ENCODE measurements around the gene CD1E. TPM values are rescaled to one million over a fixed set of nuclear protein-coding genes. Genes with fewer than 3 reads are reported as not detected.

Gene CD1E
- total RNA-seq (ENCODE audit: unreplicated experiment): not detected
- long read RNA-seq: 0 reads

- Mint-ChIP-seq H3K27ac (ENCODE audit: unreplicated experiment) (no peak within 1 kb of the TSS), H3K27me3 (ENCODE audit: unreplicated experiment) (no peaks in the 10 kb centered on the region), H3K9me3 (ENCODE audit: unreplicated experiment) (no peaks in the 10 kb centered on the region), H3K4me1 (ENCODE audit: unreplicated experiment) (peaks cover 10% of the 10 kb centered on the region), H3K4me3 (ENCODE audit: unreplicated experiment) (no peak within 1 kb of the TSS), H3K36me3 (ENCODE audit: low read depth, unreplicated experiment) (no peaks in the 10 kb centered on the region)
- no peak for TF ChIP-seq CTCF (IDR thresholded peaks at IDR 0.05; ENCODE audit: unreplicated experiment)
- DNase-seq (ENCODE audit: low spot score): no peak
These were observed at the start of gene CD1E for GRCh38 chr1:158353303-158354075. Gene CD1E (plus strand): TSS chr1:158353894. CDS start chr1:158353989, 95 bp downstream.

- Mint-ChIP-seq H3K27ac (ENCODE audit: unreplicated experiment) (no peak overlapping the region), H3K9me3 (ENCODE audit: unreplicated experiment) (no peaks in the 10 kb centered on the region), H3K4me3 (ENCODE audit: unreplicated experiment) (no peak overlapping the region), H3K27me3 (ENCODE audit: unreplicated experiment) (peaks cover 3% of the 10 kb centered on the region), H3K36me3 (ENCODE audit: low read depth, unreplicated experiment) (no peaks in the 10 kb centered on the region), H3K4me1 (ENCODE audit: unreplicated experiment) (no peaks in the 10 kb centered on the region)
- no peak for DNase-seq (ENCODE audit: low spot score)
- TF ChIP-seq CTCF (IDR thresholded peaks at IDR 0.05; ENCODE audit: unreplicated experiment): no peak
These were observed 43.1 kb upstream of the CD1E start for GRCh38 chr1:158310623-158311022.

GRCh38 chr1:158311066-158311465, 42.6 kb upstream of the CD1E start:
- H3K4me1 Mint-ChIP-seq (ENCODE audit: unreplicated experiment): no peaks in the 10 kb centered on the region

GRCh38 chr1:158323866-158324265, 29.8 kb upstream of the CD1E start:
- TF ChIP-seq CTCF (IDR thresholded peaks at IDR 0.05; ENCODE audit: unreplicated experiment): no peak
- no peaks in the 10 kb centered on the region for H3K9me3 Mint-ChIP-seq (ENCODE audit: unreplicated experiment)
- H3K36me3 Mint-ChIP-seq (ENCODE audit: low read depth, unreplicated experiment): peaks cover 4% of the 10 kb centered on the region
- H3K4me3 Mint-ChIP-seq (ENCODE audit: unreplicated experiment): no peak overlapping the region
- no peaks in the 10 kb centered on the region for H3K27me3 Mint-ChIP-seq (ENCODE audit: unreplicated experiment)
- H3K27ac Mint-ChIP-seq (ENCODE audit: unreplicated experiment): no peak overlapping the region
- no peaks in the 10 kb centered on the region for H3K4me1 Mint-ChIP-seq (ENCODE audit: unreplicated experiment)
- no peak for DNase-seq (ENCODE audit: low spot score)

More at GRCh38 chr1:158311066-158311465, 42.6 kb upstream of the CD1E start:
- Mint-ChIP-seq H3K27me3 (ENCODE audit: unreplicated experiment) (peaks cover 2% of the 10 kb centered on the region), H3K9me3 (ENCODE audit: unreplicated experiment) (no peaks in the 10 kb centered on the region), H3K4me3 (ENCODE audit: unreplicated experiment) (no peak overlapping the region), H3K36me3 (ENCODE audit: low read depth, unreplicated experiment) (no peaks in the 10 kb centered on the region), H3K27ac (ENCODE audit: unreplicated experiment) (no peak overlapping the region)
- TF ChIP-seq CTCF (IDR thresholded peaks at IDR 0.05; ENCODE audit: unreplicated experiment): no peak
- no peak for DNase-seq (ENCODE audit: low spot score)

GRCh38 chr1:158324395-158324794, 29.3 kb upstream of the CD1E start:
- no peak for TF ChIP-seq CTCF (IDR thresholded peaks at IDR 0.05; ENCODE audit: unreplicated experiment)

More at GRCh38 chr1:158324395-158324794, 29.3 kb upstream of the CD1E start:
- H3K9me3 Mint-ChIP-seq (ENCODE audit: unreplicated experiment): no peaks in the 10 kb centered on the region
- H3K4me3 Mint-ChIP-seq (ENCODE audit: unreplicated experiment): no peak overlapping the region
- H3K27me3 Mint-ChIP-seq (ENCODE audit: unreplicated experiment): no peaks in the 10 kb centered on the region
- no peak overlapping the region for H3K27ac Mint-ChIP-seq (ENCODE audit: unreplicated experiment)
- H3K4me1 Mint-ChIP-seq (ENCODE audit: unreplicated experiment): no peaks in the 10 kb centered on the region
- peaks cover 4% of the 10 kb centered on the region for H3K36me3 Mint-ChIP-seq (ENCODE audit: low read depth, unreplicated experiment)
- no peak for DNase-seq (ENCODE audit: low spot score)
